Dermis blood vessel endothelial cell (primary cell): ENCODE measurements around the gene NAIF1. TPM values are rescaled to one million over a fixed set of nuclear protein-coding genes. Genes with fewer than 3 reads are reported as not detected.
A peak's percentile ranks its signal among the peaks of the same experiment; 100 is the strongest.

Experiments
- DNase-seq: peaks from one replicate; pipeline ENCODE4 v3.0.0; 2010
- total RNA-seq: library from RNA; depleted of rRNA; stranded (reverse); fragments of >200 nt; gene quantifications from 2 replicates; pipeline ENCODE4 v1.2.3, GENCODE V29; 2014

NAIF1 gene
- total RNA-seq, 1 donor from 2014 or later = 13.8 TPM

DNA sequence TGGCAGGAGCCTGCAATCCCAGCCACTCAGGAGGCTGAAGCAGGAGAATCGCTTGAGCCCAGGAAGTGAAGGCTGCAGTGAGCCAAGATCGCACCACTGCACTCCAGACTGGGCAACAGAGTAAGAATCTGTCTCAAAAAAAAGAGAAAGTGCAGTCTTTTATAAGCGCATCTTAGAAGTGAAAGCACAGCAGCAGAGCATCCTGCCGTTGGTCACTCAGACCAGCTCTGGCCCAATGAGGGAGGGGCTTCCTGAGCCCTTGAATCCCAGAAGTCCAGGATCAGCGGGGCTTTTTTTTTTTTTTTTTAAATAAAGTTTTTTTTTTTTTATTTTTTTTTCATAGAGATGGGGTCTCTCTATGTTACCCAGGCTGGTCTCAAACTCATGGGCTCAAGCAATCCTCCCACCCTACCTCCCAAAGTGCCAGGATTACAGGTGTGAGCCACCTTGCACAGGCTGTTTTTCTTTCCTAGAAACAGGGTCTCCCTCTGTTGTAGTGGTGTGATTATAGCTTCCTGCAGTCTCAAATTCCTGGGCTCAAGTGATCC, 42.3 kb downstream of the NAIF1 start:
- no peak for DNase-seq

DNA sequence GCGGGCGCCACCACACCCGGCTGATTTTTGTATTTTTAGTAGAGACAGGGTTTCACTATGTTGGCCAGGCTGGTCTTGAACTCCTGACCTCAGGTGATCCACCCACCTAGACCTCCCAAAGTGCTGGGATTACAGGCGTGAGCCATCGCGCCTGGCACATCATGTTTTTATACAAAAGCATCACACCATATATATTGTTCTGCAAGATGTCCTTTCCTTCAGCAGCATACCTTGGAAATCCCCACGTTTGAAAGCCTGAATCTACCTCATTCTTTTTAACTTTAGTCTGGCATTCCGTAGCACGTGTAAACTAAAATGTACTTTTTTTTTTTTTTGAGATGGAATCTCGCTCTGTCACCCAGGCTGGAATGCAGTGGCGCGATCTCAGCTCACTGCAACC, 43.4 kb downstream of the NAIF1 start:
- DNase-seq = peak; percentile 29

DNA sequence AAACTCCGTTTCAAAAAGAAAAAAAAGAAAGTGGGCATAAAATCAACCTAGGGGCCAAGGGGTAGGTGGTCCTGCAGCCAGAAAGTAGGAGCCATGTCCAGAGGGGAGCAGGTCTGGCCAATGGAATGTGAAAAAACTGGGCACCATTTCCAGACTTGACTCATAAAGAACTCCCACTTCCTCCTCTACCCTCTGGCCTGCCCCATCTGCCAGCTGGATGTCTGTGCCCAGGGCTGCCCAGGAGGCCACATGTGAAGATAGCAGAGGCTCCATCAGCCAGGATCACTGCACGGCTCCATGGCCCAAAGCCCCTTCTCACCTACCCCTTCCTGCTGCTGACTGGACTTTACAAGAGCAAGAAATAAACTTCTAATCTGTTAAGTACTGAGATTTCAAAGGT, 44.2 kb downstream of the NAIF1 start:
- DNase-seq = peak; percentile 45

DNA sequence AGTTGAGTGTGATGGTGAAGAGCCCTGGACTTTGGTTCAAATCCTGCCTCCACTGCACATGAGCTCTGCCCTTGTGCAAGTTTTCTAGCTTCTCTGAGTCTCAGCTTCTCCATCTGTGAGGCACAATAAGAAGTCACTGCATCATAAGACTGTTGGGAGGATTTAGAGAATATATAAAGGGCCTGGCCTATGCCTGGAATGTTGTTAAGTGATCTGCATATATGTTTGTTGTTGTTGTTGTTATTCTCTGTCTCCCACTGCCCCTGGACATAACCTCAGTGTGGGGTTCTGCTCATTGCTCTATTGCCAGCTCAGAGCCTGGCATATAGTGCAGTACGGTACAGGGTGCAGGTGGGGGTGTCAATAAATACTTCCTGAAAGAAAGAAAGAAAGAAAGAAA, 46.0 kb downstream of the NAIF1 start:
- DNase-seq = no peak

DNA sequence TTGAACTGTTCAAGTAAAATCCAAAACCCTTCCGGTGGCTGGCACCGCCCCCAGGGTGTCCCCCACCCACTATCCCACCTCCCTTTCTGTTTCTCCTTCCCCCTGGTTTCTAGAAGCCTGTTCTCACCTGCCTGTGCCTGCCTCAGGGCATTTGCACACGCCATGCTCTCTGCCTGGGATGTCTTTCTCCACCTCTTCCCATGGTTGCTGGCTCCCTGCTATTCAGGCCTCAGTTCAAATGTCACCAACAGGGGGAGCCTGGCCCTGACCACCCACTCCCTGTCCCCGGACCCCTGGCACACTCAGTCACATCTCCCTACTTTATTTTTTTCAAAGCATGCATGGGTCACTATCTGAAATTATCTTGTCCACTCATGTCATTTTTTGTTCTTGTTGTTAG, 46.4 kb downstream of the NAIF1 start:
- no peak for DNase-seq

DNA sequence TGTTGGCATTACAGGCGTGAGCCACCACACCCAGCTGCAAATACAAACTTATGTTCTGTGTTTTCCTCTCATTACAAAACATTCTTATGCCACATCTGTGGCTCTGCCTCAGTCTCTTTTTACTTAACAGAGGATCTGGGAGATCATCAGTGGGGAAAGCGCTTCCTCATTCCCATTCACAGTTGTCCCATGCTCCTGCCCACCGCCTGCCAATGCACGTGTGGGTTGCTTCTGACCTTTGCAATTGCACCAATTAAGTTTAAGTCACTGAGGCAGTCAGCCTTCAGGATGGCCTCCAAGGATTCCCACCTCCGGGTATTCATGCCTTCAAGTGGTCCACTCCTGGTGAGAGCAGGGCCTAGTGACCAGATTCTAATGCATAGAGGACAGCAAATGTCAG, 51.4 kb downstream of the NAIF1 start:
- no peak for DNase-seq

Other genes starting within 250 kb of the NAIF1 start
- 84.2 and 165 TPM in 2 replicates for gene ENG, start 212.7 kb downstream of the NAIF1 start, total RNA-seq
- gene AK1, start 189.6 kb downstream of the NAIF1 start, total RNA-seq = 22.0 and 42.2 TPM in 2 replicates
- gene ST6GALNAC6, start 167.7 kb downstream of the NAIF1 start, total RNA-seq = 33.2 and 44.8 TPM in 2 replicates
- gene ST6GALNAC4, start 150.3 kb downstream of the NAIF1 start, total RNA-seq = 50.0 and 98.0 TPM in 2 replicates
- 0.51 and 0.70 TPM in 2 replicates for gene PIP5KL1, start 136.5 kb downstream of the NAIF1 start, total RNA-seq
- 8.5 and 9.9 TPM in 2 replicates for gene DPM2, start 129.5 kb downstream of the NAIF1 start, total RNA-seq
- 8.3 and 34.4 TPM in 2 replicates for gene EEIG1, start 86.3 kb downstream of the NAIF1 start, total RNA-seq
- gene SLC25A25, start 912 bp upstream of the NAIF1 start, total RNA-seq = 34.1 and 64.7 TPM in 2 replicates
- 52.8 and 87.3 TPM in 2 replicates for gene PTGES2, start 60.4 kb upstream of the NAIF1 start, total RNA-seq
- gene LCN2, start 82.1 kb upstream of the NAIF1 start, total RNA-seq = 0.14 TPM in 1 of 2 replicates, not detected in the other
- 47.4 and 77.1 TPM in 2 replicates for gene BBLN, start 92.9 kb upstream of the NAIF1 start, total RNA-seq
- 16.7 and 37.9 TPM in 2 replicates for gene CIZ1, start 124.3 kb upstream of the NAIF1 start, total RNA-seq
- 0.17 and 0.33 TPM in 2 replicates for gene DNM1, start 136.1 kb upstream of the NAIF1 start, total RNA-seq
- gene GOLGA2, start 208.7 kb upstream of the NAIF1 start, total RNA-seq = 68.6 and 76.2 TPM in 2 replicates
- gene SWI5, start 209.0 kb upstream of the NAIF1 start, total RNA-seq = 26.9 and 29.1 TPM in 2 replicates